Measurements from ENCODE around the gene TUT1. TPM values are rescaled to one million over a fixed set of nuclear protein-coding genes. Genes with fewer than 3 reads are reported as not detected.
"Not testable (repeated sequence)": the region's sequence is repeated elsewhere in the genome, so short reads cannot be mapped to it uniquely, and the experiment has no call there.

TUT1 gene
- total RNA-seq, 1 donor from 2014 or later: 8.1 TPM

DNA sequence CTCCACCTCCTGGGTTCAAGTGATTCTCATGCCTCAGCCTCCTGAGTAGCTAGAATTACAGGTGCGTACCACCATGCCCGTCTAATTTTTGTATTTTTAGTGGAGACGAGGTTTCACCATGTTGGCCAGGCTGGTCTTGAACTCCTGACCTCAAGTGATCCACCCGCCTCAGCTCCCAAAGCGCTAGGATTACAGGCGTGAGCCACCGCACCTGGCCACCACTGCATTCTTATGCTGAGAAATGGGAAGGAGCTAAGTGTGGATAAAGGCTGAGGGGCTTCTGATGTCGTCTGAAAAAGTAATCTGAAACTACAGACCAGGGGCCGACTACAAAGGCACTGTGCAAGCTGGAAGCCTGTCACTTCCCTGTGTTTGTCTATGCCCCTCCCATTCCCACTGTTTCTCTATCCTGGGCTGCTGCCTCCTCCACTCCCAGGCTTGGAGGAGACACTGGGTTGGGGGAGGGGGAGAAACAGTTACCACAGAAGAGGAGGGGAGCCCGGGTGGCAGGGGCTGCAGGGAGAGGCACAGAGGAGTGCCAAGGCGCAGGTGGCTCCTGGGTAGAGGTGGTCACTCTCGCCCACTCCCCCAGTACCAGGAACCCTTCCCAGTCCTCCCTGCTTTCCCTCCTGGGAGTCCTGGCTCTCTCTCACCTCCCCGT is 13.3 kb upstream of the TUT1 start:
- DNase-seq (ENCODE audit: low read depth): no peak

- DNase-seq (ENCODE audit: low read depth): no peak
These were observed 12.5 kb upstream of the TUT1 start for GRCh38 chr11:62603776-62604299.

DNA sequence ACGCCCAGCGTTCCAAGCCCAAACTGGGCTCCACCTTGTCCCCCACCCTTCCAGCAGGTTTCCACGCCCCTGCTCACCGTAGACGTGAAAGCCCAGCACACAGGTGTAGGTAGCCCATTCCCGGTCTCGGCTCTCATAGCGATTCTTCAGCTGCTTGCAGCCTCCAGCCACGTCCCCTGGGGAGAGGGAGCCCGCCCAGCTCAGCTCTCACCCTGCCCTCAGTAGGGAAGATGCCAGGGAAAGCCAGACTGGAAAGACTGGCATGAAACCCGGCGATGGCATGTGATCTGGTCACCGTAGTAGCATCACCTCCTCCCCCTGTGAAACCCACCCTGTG is 11.7 kb upstream of the TUT1 start:
- no peak for DNase-seq (ENCODE audit: low read depth)

DNA sequence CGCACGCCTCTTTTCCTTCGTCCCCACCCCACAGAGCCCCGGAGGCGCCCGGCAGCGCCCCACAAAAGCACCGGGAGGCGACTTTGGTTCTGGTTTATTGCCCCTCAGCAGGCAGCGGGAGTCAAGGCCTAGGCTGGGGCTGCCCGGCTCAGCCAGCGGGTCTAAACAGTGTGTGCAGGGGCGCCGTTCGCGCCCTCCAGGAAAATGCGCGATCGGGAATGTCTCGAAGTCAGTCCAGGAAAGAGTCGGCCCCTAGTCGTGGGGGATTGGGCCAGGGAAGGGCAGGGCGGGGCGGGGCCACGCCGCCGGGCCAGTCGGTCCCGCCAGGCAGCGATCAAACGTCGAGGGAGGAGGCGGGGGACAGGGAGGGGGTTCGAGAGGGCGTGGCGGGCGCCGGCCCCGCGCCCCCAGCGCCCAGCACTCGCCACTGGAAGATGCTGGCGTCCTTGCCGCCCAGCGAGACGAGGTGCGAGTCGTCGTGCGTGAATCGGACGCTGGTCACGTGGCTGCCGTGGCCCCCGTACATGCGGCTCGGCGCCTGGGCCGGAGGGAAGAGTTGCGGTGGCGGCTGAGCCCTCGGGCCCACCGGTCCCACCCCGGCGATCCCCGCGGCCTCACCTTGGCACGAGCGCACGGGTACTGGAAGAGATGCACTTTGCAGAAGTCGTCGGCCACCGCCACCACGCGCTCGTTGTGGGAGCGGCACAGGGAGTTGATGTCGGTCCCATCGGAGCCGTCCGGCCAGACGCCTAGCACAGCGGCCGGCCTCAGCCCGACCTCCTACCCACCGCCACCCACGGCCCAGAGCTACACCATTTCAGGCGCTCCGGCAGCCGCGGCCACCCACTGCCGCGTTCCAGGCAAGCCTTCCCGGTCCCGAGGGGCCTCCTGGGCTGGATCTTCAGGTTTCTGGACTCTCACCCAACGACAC is 11.1 kb upstream of the TUT1 start:
- DNase-seq (ENCODE audit: low read depth): peak; percentile 44

- peak; percentile 97 for DNase-seq (ENCODE audit: low read depth)
These were observed 10.2 kb upstream of the TUT1 start, which contains the start of gene MTA2 for GRCh38 chr11:62601372-62602140. MTA2 (minus strand) TSS chr11:62601865; CDS start chr11:62601450, 415 bp downstream.

- peak; percentile 36 for DNase-seq (ENCODE audit: low read depth)
These were observed 9.7 kb upstream of the TUT1 start for GRCh38 chr11:62601122-62601371.

GRCh38 chr11:62600367-62601121 is 9.2 kb upstream of the TUT1 start:
- no peak for DNase-seq (ENCODE audit: low read depth)

DNA sequence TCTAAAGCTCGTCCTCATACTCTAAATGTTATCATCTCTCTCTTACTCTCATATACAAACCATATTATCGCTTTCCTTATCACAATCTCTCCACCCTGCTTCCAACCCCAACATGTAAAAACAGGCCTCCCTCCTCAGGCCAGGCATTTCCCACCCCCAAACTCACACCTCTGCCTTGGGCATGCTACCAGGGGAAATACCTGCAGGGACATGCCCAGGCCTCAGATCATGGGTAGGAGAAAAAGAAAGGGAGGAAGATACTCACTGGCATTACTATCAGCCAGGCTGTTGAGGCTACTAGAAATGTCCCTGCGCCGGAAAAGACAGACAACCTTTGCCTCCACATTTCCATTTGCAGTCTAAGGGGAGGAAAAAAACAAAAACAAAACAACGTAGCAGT is 8.6 kb upstream of the TUT1 start:
- no peak for DNase-seq (ENCODE audit: low read depth)

GRCh38 chr11:62599069-62599696 is 7.9 kb upstream of the TUT1 start:
- peak; percentile 97 for DNase-seq (ENCODE audit: low read depth)

- no peak for DNase-seq (ENCODE audit: low read depth)
These were observed 3.8 kb upstream of the TUT1 start for GRCh38 chr11:62595124-62595523.

- peak; percentile 76 for DNase-seq (ENCODE audit: low read depth)
These were observed 2.2 kb upstream of the TUT1 start for GRCh38 chr11:62593434-62594044.

GRCh38 chr11:62592989-62593421 is 1.7 kb upstream of the TUT1 start:
- DNase-seq (ENCODE audit: low read depth): no peak

GRCh38 chr11:62592146-62592815 is 958 bp upstream of the TUT1 start:
- DNase-seq (ENCODE audit: low read depth): no peak

- DNase-seq (ENCODE audit: low read depth): no peak
These were observed 2.2 kb downstream of the TUT1 start for GRCh38 chr11:62588966-62589637.

- not testable (repeated sequence) for DNase-seq (ENCODE audit: low read depth)
These were observed 6.0 kb downstream of the TUT1 start for GRCh38 chr11:62585356-62585755.

DNA sequence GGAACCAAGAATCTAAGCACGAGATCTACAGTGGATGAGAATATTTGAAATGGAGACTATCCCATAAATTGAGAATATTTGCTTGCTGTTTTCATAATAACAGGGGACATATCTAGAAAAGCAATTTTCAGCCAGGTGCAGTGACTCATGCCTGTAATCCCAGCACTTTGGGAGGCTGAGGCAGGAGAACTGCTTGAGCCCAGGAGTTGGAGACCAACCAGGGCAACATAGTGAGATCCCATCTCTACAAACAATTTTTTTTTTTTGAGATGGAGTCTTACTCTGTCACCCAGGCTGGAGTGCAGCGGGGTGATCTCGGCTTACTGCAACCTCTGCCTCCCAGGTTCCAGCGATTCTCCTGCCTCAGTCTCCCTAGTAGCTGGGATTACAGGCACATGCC is 9.6 kb downstream of the TUT1 start:
- DNase-seq (ENCODE audit: low read depth): not testable (repeated sequence)

GRCh38 chr11:62580959-62581715 is 10.2 kb downstream of the TUT1 start:
- DNase-seq (ENCODE audit: low read depth): no peak

DNA sequence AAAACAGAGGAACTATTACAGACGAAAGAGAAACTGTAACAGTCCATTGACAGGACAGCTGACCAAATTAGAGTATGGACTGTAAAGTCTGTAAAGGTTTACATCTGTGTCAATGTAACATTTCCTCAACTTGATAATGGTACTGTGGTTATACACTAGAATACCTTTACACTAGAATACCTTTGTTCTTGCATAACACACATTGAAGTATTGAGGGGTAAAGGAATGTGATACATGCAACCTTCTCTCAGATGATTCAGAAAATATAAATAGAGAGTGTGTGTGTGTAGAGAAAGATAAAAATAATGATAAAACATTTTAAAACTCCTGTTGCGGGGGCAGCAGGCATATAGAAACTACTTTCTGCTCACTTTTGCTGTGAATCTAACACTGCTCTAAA is 12.1 kb downstream of the TUT1 start:
- no peak for DNase-seq (ENCODE audit: low read depth)
